NCI-H345 (cell line): ENCODE measurements around the gene MYOC.
"Not testable (repeated sequence)": the region's sequence is repeated elsewhere in the genome, so short reads cannot be mapped to it uniquely, and the experiment has no call there.

Source experiments
- DNase-seq: peaks from one replicate; lab custom pipeline; 2025; lab: John Stamatoyannopoulos, UW

The MYOC gene

DNA sequence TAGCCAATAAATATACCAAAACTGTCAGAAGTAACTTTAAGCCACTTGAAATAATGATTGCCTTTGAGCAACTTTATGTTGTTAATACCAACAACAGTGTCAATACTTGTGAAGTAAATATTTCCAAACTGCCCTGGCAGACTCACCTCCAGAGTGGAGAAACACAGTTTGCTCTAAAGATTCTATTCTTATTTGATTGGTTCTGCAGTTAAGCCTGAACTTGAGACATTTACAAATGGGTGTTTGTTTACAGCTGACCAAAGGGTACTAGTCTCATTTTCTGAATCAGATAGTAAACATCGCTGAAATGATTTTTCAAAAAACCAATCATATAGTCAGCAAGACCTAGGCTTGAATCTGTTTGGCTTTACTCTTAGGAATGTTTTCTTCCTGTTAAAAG lies 1.3 kb upstream of the MYOC start:
- DNase-seq: no peak

DNA sequence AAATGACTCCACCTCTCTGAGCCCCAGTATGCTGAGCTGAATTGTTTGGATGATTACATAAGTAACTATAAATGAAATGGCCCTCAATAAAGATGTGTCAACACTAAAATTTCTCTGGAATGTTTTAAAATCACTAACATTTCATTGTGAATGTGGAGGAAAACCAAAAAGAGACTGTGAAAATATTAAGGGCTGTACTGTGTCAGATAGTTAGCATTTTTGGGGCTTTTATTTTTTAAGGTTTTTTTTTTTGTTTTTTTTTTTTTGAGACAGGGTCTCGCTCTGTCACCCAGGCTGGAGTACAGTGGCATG lies 6.3 kb downstream of the MYOC start:
- DNase-seq: no peak

DNA sequence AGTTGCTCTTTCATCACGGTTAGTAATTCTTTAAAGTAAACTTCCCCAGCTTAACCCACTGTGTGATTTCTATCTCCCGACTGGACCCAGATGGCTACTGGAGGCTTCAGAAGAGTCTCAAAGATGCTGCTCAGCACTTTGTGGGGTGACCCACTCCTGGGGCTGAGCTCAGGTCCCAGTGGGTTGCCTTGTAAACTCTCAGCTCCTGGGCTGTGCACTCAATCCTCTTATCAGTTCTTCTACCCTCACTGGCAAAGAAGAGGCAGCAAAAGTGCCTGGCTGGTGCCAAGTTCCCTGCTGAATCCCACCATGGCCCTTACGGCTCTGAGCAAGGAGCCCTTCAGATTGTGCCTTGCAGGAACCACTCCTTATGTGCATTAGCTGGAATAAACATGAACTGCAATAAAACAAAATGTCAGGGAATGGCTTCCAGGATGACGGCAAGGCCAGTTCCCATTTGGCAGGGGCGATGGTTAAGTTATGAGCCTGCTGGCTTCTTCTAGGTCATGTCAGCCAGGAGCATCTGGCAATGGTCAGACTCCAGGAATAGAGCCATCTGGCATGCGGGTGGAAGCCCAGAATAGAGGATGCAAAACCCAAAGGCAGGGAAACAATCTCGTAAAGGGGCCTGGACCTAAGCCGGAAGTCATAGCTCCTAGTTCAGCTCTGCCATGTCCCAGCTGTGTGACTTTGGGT lies 6.8 kb downstream of the MYOC start:
- no peak for DNase-seq

DNA sequence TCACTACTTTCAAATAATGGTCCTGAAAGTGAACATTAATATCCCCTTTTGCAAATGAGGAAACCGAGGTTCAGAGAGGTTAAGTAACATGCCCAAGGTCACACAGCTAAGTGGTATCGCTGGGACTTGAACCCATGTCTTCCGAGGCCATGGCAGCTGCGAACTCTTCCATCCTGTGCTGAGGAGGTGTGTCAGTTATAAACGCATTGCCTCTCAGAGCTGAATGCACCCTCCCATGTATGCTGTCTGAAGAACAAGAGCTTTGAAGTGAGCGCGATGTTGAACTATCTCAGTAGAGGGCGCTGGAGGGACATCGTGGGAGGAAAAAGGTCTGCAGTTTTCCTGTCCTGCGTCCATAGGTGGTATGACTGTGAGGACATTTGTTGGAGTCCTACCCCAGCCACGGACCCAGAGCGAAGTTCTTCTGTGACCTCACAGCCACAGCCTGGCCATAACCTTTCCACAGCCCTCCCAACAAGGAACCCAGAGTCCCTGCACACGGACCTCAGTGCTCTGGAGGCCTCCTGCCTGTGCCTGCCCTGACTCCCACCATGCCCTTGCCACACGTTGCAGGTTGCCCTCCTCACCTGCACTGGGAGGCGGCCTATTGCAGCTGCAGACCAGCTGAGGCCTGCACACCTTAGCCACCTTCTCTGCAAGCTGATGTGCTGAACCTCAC lies 7.5 kb downstream of the MYOC start:
- peak; percentile 85 for DNase-seq

DNA sequence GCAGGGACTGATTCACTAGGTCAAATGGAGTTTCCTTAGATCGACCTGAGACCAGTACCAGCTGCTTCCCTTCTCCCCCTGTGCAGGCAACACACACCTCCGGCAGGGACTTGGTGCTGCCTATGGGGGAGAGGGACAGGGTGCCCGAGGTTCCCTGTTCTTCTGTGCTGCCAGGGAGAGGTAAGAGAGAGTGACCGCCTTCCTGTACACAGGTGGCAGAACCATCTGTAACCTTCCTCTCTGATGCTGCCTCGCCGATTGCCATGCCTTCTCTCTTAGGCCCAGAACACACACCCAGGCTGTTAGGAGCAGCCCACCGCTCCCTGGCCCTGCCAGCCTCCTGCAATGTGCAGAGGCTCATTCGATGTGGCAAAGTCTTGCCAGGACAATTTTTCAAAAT lies 9.3 kb downstream of the MYOC start:
- no peak for DNase-seq

DNA sequence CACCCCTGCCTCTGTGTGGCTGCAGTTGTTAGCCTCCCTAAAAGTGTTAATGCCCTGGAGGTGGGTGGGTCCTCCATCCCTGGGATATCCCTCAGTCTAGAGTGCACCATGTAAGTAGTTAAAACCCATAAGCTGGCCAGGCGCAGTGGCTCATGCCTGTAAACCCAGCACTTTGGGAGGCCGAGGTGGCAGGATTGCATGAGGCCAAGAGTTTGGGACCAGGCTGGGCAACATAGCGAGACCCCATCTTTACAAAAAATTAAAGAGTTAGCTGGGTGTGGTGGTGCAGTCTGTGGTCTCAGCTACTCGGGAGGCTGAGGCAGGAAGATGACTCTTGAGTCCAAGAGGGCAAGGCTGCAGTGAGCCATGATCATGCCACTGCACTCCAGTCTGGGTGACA lies 10.3 kb downstream of the MYOC start:
- DNase-seq: no peak

- no peak for DNase-seq
Measured at GRCh38 chr1:171641076-171641864, 11.2 kb downstream of the MYOC start.

- no peak for DNase-seq
Measured at GRCh38 chr1:171640225-171640624, 12.3 kb downstream of the MYOC start.

DNA sequence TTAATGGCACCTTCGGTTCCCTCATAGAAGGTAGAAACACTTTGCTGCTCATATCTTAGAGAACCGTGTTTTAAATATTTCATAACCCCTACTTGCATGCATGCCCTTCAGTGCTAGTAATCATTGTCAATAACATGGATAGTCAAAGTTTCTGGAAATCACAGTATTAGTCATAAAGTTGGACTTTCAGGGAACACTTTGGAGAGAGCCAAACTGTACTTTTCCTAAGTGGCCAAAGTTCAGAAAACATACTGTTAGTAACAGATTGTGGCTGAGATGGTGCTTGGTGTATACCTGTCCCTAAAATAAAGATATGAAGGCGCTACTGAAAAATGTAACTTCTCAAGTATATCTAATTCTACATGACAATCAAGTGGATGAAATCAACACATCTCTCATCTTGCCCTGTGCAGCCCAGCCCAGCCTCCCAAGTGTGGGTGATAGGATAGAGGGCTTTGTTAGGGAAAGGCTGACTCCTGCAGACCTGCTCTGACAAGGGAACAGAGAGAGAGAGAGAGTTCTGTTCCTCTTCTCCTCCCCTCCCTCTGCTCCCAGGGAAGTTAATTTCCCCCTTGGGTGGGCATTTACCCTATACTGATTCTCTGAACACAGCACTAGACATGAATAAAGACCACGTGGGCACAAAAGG lies 14.4 kb downstream of the MYOC start:
- DNase-seq: no peak

- no peak for DNase-seq
Measured at GRCh38 chr1:171636141-171636540, 16.3 kb downstream of the MYOC start.

DNA sequence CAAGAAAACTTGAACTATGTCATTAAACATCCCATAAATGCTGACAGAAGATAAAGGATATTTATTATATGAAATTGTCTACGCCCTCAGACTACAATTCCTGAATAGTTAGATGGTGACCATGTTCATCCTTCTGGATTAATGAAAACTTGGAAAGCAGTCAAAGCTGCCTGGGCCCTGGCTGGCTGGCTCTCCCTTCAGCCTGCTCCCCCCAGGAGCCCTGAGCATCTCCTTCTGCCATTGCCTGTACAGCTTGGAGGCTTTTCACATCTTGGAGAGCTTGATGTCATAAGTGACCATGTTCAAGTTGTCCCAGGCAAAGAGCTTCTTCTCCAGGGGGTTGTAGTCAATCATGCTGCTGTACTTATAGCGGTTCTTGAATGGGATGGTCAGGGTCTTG lies 16.8 kb downstream of the MYOC start:
- no peak for DNase-seq

DNA sequence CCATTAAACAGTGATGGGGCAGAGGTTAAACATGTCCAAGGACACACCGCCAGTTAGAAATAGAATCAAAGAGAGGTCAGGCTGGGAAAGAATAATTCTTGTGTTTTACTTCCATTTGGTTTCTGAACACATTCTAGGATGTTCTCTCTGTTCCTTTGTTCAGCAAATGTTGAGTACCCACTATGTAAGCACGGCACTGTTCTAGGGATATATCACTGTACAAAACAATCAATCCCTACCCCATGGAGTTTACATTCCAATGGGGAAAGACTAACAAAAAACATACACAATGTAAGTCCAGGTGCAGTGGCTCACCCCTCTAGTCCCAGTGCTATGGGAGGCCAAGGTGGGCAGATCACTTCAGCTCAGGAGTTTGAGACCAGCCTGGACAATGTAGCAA lies 24.3 kb downstream of the MYOC start:
- DNase-seq: no peak

DNA sequence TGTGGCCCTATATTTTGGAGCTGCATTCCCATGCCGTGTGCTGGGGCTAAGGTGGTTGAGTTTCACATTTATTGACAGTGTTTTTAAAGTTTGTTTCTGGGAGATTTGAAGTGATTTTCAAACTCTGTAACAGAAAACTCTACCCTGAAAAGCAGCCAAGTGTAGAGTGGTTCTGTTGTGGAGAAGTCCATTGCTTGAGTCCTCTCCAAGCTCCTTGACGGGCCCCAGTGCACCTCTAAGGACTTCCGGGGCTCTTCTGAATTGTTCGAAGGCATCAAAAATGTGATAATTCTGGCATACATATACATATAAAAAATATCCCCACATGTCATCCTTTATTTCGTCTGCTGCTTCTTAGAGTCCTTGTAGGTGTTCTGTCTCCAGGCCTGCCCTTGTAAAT lies 25.5 kb downstream of the MYOC start:
- no peak for DNase-seq

DNA sequence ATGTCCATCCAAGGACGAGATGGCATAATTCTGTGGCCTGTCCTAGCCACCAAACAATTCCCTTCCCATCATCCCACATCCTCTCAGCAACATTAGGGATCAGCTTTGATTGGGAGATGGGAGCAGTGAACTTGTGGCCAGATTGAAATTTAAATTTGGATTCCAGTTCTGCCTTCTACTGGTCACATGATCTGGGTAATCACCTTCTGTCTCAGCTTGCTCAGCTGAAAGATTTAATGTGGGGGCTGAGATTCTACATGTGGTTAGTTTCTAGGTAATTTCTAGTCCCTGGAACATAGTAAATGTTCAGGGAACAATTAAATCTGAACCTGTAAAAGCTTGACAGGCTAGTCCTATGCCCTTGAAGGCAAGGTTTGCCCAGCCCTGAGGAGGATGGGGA lies 27.3 kb downstream of the MYOC start:
- no peak for DNase-seq

DNA sequence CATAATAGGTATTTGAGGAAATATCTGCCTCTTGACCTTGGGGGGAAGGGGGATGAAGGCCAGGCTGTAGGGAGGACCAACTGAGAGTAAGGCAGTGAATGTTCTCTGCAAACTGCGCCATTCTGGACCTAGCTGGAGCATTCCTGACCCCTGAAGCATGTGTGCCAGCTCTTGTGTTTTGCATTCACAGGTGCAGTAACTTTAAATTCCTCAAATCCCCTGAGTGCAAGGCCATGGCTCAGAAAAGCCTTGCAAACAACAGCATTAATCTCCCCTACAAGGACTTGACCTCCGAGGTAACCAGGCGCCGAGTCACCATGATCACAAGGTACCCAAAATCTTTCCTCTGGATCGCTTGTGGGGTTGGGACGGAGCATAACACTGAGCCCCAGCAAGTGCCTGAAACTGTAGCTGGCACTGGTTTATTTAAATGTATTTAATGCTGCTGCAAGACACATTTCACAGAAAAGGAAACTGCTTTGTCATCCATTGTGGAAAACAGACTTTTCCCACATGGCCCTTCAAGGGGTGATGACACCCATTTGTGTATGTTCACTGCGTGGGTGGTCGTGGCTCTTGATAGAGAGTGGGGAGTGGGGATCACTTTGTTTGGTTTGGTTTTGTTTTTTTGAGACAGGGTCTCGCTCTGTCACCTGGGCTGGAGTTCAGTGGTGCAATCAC lies 28.7 kb downstream of the MYOC start:
- DNase-seq: no peak

- DNase-seq: no peak
Measured at GRCh38 chr1:171622152-171622462, 30.4 kb downstream of the MYOC start, which contains the start of gene MYOCOS. MYOCOS (plus strand) TSS chr1:171622243; CDS start chr1:171623884, 1,641 bp downstream.

DNA sequence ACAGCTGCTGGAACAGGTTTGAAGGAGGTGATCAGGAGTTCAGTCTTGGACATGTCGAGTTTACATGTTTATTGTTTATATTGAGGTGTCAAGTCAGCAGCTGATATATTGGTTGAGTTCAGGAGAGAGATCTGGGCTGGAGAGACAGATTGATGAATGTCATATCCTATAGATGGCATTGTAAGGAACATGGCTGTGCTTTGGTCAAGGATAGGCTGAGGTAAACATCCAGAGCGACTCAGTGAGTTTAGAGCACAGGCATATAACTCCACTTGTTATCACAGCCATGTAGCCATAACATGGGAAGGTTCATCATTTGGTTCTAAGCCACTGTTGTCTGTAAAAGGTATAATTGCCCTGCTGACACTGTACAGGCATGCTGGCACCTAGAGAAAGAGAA lies 35.9 kb downstream of the MYOC start:
- DNase-seq: no peak

DNA sequence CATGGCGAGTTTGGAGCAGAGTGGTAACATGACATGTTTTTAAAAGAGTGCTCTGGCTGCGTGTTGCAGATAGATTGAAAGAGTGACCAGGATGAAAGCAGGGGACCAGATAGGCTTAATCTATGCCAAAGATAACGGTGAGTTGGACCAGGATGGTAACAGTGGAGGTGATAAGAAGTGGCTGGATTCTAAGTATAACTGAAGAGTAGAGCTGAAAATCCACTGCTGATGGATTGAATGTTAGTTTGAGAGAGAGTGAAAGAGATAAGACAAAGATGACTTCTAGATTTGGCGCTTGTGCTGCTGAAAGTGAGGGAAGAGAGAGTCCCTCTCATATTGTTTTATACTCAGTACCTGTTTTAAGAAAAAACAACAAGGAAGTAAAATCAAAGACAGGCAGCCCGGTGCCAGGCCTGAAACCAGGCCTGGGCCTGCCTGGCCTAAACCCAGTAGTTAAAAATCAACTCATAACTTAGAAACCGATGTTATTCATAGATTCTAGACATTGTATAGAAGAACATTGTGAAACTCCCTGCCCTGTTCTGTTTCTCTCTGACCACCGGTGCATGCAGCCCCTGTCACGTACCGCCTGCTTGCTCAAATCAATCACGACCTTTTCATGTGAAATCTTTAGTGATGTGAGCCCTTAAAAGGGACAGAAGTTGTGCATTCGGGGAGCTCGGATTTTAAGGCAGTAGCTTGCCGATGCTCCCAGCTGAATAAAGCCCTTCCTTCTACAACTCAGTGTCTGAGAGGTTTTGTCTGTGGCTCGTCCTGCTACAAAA lies 37.2 kb downstream of the MYOC start:
- DNase-seq: not testable (repeated sequence)

DNA sequence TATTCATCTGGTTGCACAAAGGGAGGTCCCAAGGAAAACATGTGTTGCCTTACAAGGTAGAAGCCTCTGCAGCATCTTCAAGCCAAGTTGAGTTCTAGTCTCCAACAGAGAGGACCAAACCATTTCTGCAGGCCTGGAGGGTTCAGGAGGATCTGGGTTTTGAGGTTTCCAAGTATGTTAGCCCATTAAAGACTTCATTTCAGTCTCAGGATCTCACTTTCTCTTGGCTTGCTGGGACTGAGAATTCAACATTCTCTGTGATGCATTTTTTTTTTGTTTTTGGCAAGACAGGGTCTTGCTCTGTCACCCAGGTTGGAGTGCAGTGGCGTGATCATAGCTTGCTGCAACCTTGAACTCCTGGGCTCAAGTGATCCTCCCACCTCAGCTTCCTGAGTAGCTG lies 39.2 kb downstream of the MYOC start:
- DNase-seq: no peak

GRCh38 chr1:171611306-171611705 lies 41.2 kb downstream of the MYOC start:
- DNase-seq: no peak

GRCh38 chr1:171610385-171610784 lies 42.1 kb downstream of the MYOC start:
- DNase-seq: no peak
